B cell (primary cell): ENCODE data around the gene MAP3K5. TPM values are rescaled to one million over a fixed set of nuclear protein-coding genes. Genes with fewer than 3 reads are reported as not detected.

Experiments
- ATAC-seq: fragments of 200-7000 bp; cut with Tn5 transposase; one replicate; pipeline ENCODE4 v1.10.0; 2021; ENCODE audit warnings: low read depth, mild to moderate bottlenecking, moderate number of reproducible peaks, moderate library complexity
- CTCF ChIA-PET: fragments of 350-600 bp; sonication (Branson Sonifier 250); formaldehyde crosslinking; loops from one replicate; lab custom pipeline; 2021; ENCODE audit warnings: antibody characterized with exemption, inconsistent platforms; lab: Charles Lee
- POLR2A ChIA-PET: fragments of 350-600 bp; sonication (Branson Sonifier 250); formaldehyde crosslinking; loops from one replicate; lab custom pipeline; 2021; ENCODE audit warnings: antibody characterized with exemption; lab: Charles Lee
- DNase-seq: peaks from one replicate; pipeline ENCODE4 v3.0.0; 2013
- H2AFZ ChIP-seq: 2 replicates; pipeline ENCODE4 v1.6.1; 2012; ENCODE audit warnings: mild to moderate bottlenecking, low read depth, low read length; ENCODE audit not compliant: insufficient read depth, poor library complexity, severe bottlenecking
- H3K27ac ChIP-seq, 2 donors: 1 replicate in 1 of 2; 2 replicates in 1 of 2; pipeline ENCODE4 v1.5.1; 2012 to 2013; ENCODE audit warnings: low read length in 2 of 2, mild to moderate bottlenecking in 2 of 2, moderate library complexity in 1 of 2
- H3K27me3 ChIP-seq, 4 experiments: fragments of 200-600 bp in 1 of 4; sonication (generic) in 1 of 4; replicated peaks in 1 of 4; 1 replicate in 2 of 4; 2 replicates in 2 of 4; pipeline versions ENCODE4 v1.6.1 to v1.7.0; 2013 to 2016; ENCODE audit warnings: low read length in 3 of 4, mild to moderate bottlenecking in 2 of 4, mixed read lengths in 1 of 4, moderate library complexity in 1 of 4; ENCODE audit not compliant: insufficient read depth in 4 of 4, control insufficient read depth in 3 of 4; ENCODE audit errors: control extremely low read depth in 1 of 4
- H3K36me3 ChIP-seq, 2 experiments: replicated peaks in 1 of 2; 1 replicate in 1 of 2; 2 replicates in 1 of 2; pipeline versions ENCODE4 v1.6.1 to v1.7.1; 2013; ENCODE audit warnings: low read length in 1 of 2; ENCODE audit not compliant: insufficient read depth in 2 of 2, control insufficient read depth in 1 of 2; ENCODE audit errors: control extremely low read depth in 1 of 2, extremely low read depth in 1 of 2
- H3K4me1 ChIP-seq, 2 donors: fragments of 200-600 bp in 1 of 2; sonication (generic) in 1 of 2; 1 replicate in 1 of 2; 2 replicates in 1 of 2; pipeline versions ENCODE4 v1.5.1 to v1.6.1; 2013 to 2017; ENCODE audit warnings: low read length in 2 of 2; ENCODE audit not compliant: control insufficient read depth in 2 of 2, insufficient read depth in 2 of 2
- H3K4me2 ChIP-seq: replicated peaks from 2 replicates; pipeline ENCODE3; 2012; ENCODE audit warnings: mild to moderate bottlenecking, low read depth, low read length; ENCODE audit not compliant: poor library complexity, severe bottlenecking
- H3K4me3 ChIP-seq, 5 experiments: fragments of 200-600 bp in 1 of 5; sonication (generic) in 1 of 5; 1 replicate in 3 of 5; 2 replicates in 2 of 5; pipeline versions ENCODE4 v1.5.1 to v1.7.0; 2011 to 2016; ENCODE audit warnings: low read length in 4 of 5, mild to moderate bottlenecking in 4 of 5, low read depth in 2 of 5, control low read depth in 1 of 5, moderate library complexity in 1 of 5; ENCODE audit not compliant: insufficient read depth in 1 of 5; ENCODE audit errors: control extremely low read depth in 1 of 5, extremely low read depth in 1 of 5
- H3K79me2 ChIP-seq: fragments of 200-600 bp; sonication (generic); one replicate; pipeline ENCODE4 v1.6.0; 2016; ENCODE audit warnings: low read length; ENCODE audit not compliant: control insufficient read depth, insufficient read depth
- H3K9ac ChIP-seq: fragments of 200-600 bp; sonication (generic); 2 replicates; pipeline ENCODE4 v1.6.1; 2017; ENCODE audit warnings: mild to moderate bottlenecking, low read length, moderate library complexity
- H3K9me3 ChIP-seq, 3 donors: one replicate each; pipeline versions ENCODE4 v1.6.1 to v1.7.1; 2013; ENCODE audit warnings: low read length in 2 of 3; ENCODE audit not compliant: control insufficient read depth in 2 of 3, insufficient read depth in 1 of 3; ENCODE audit errors: control extremely low read depth in 1 of 3
- H4K20me1 ChIP-seq: 2 replicates; pipeline ENCODE4 v1.6.0; 2012; ENCODE audit warnings: mild to moderate bottlenecking, low read length; ENCODE audit not compliant: insufficient read depth, control insufficient read depth, poor library complexity, severe bottlenecking
- H3K27ac Mint-ChIP-seq: one replicate; pipeline ENCODE4 v1.8.0; 2021; ENCODE audit warnings: mixed read lengths
- H3K27me3 Mint-ChIP-seq: one replicate; pipeline ENCODE4 v1.8.0; 2021; ENCODE audit warnings: mixed read lengths
- H3K4me1 Mint-ChIP-seq: one replicate; pipeline ENCODE4 v1.8.0; 2021; ENCODE audit warnings: mixed read lengths
- H3K4me3 Mint-ChIP-seq: one replicate; pipeline ENCODE4 v1.8.0; 2021; ENCODE audit warnings: mixed read lengths
- H3K9me3 Mint-ChIP-seq: one replicate; pipeline ENCODE4 v1.8.0; 2022; ENCODE audit warnings: mixed read lengths; ENCODE audit not compliant: insufficient read depth
- EZH2 ChIP-seq: IDR thresholded peaks from 2 replicates; pipeline ENCODE4 v1.6.1; 2012; ENCODE audit warnings: borderline replicate concordance, low read depth, mild to moderate bottlenecking, moderate library complexity, low read length; ENCODE audit not compliant: insufficient read depth, poor library complexity, severe bottlenecking
- WGBS: methylation state at CpG from one replicate; pipeline ENCODE4 v1.1.5; 2013; ENCODE audit warnings: missing lambda C conversion rate; ENCODE audit not compliant: insufficient coverage; 5-methylcytosine and 5-hydroxymethylcytosine counted together
- intact Hi-C: fragments of 100-400 bp; cut with micrococcal nuclease; formaldehyde crosslinking; loops from one replicate; pipeline ENCODE4 v1.10.0; 2022
- polyA plus RNA-seq: library from polyadenylated mRNA; depleted of rRNA; stranded (reverse); fragments of >200 nt; gene quantifications from 2 replicates; pipeline ENCODE4 v1.2.3, GENCODE V29; 2012
- total RNA-seq, 2 donors: library from RNA; stranded (reverse); fragments of 120-200 nt in 1 of 2; gene quantifications; 1 replicate in 1 of 2; 2 replicates in 1 of 2; pipeline versions ENCODE4 v1.2.3 to v1.2.4, GENCODE V29; 2013 to 2022
- TF ChIP-seq, protein P1 (sequence below): fragments of 200-600 bp; IDR thresholded peaks from one replicate; pipeline ENCODE4 v1.8.0; 2022; ENCODE audit warnings: antibody characterized with exemption, mild to moderate bottlenecking

MAP3K5 gene
- total and polyA plus RNA-seq, 2 donors (not counting 1 experiment from before 2014, with no cell fraction given), result 5.7 to 34.1 TPM

DNA sequence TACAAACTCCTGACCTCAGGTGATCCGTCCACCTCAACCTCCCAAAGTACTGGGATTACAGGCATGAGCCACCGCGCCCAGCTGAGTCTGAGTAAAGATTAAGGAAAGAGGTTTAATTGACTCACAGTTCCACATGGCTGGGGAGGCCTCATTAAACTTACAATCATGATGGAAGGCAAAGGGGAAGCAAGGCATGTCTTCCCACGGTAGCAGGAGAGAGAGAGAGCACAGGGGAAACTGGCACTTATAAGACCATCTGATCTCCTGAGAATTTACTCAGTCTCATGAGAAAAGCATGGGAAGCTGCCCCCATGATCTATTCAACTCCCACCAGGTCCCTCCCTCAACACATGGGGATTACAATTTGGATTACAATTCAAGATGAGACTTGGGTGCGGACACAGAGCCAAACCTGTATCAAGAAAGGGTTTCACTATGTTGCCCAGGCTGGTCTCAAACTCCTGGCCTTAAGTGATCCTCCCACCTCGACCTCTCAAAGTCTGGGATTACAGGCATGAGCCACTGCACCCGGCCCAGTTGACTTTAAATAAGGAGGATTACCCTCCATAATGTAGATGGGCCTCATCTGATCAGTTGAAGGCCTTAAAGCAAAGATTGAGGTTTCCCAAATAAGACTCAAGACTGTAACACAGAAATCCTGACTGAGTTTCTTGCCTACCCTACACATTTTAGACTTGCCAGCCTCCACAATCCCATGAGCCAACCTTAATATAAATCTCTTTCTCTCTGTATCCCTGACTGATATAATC lies 17.0 kb upstream of the MAP3K5 start:
- Histone ChIP-seq H3K4me3 (no peak overlapping the region), H4K20me1 (no peaks in the 10 kb centered on the region), H3K27me3 (no peaks in the 10 kb centered on the region), H3K9me3 (peaks cover 0 to 6% (median 0%) of the 10 kb centered on the region in 3 donors), H3K27ac (no peak overlapping the region), H3K9ac (no peak overlapping the region), H3K4me1 (no peaks in the 10 kb centered on the region), H3K36me3 (no peaks in the 10 kb centered on the region), H3K4me2 (no peak overlapping the region), H3K79me2 (no peaks in the 10 kb centered on the region), H2AFZ (no peak overlapping the region)
- Mint-ChIP-seq H3K4me3 (no peak overlapping the region), H3K27ac (no peak overlapping the region), H3K4me1 (no peaks in the 10 kb centered on the region), H3K9me3 (no peaks in the 10 kb centered on the region), H3K27me3 (no peaks in the 10 kb centered on the region)
- ChIA-PET POLR2A (no interaction called here), CTCF (no interaction called here)
- WGBS, result 58% methylated on average over 2 of the region's 7 CpGs
- intact Hi-C loops, result no loop called here
- ATAC-seq, result no peak
- TF ChIP-seq EZH2, result no peak
- TF ChIP-seq, protein P1, sequence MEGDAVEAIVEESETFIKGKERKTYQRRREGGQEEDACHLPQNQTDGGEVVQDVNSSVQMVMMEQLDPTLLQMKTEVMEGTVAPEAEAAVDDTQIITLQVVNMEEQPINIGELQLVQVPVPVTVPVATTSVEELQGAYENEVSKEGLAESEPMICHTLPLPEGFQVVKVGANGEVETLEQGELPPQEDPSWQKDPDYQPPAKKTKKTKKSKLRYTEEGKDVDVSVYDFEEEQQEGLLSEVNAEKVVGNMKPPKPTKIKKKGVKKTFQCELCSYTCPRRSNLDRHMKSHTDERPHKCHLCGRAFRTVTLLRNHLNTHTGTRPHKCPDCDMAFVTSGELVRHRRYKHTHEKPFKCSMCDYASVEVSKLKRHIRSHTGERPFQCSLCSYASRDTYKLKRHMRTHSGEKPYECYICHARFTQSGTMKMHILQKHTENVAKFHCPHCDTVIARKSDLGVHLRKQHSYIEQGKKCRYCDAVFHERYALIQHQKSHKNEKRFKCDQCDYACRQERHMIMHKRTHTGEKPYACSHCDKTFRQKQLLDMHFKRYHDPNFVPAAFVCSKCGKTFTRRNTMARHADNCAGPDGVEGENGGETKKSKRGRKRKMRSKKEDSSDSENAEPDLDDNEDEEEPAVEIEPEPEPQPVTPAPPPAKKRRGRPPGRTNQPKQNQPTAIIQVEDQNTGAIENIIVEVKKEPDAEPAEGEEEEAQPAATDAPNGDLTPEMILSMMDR, result no peak
- DNase-seq, result no peak

GRCh38 chr6:136803608-136804007 lies 11.3 kb upstream of the MAP3K5 start:
- POLR2A ChIA-PET, result no interaction called here
- CTCF ChIA-PET, result interaction anchor here (1.5 to 3.5 kb wide), 2 partner anchors 11 to 160 kb away, joined by 4 to 16 read pairs; partner anchors contain the start of gene MAP3K5
- WGBS, result no CpG with 5 or more reads among the region's 1 CpG

More at GRCh38 chr6:136803608-136804007, 11.3 kb upstream of the MAP3K5 start:
- H3K27me3 Mint-ChIP-seq, result peaks cover 3% of the 10 kb centered on the region
- H3K4me1 Mint-ChIP-seq, result no peaks in the 10 kb centered on the region
- H3K36me3 ChIP-seq, result no peaks in the 10 kb centered on the region
- no peaks in the 10 kb centered on the region for H3K4me1 ChIP-seq
- H2AFZ ChIP-seq, result no peak overlapping the region
- intact Hi-C loops, result no loop called here
- ATAC-seq (no peak), DNase-seq (no peak)
- H3K79me2 ChIP-seq, result no peaks in the 10 kb centered on the region
- no peak overlapping the region for H3K27ac Mint-ChIP-seq
- peaks cover 0 to 5% (median 0%) of the 10 kb centered on the region in 4 experiments for H3K27me3 ChIP-seq
- H3K27ac ChIP-seq, result no peak overlapping the region
- peaks cover 0 to 12% (median 4%) of the 10 kb centered on the region in 3 donors for H3K9me3 ChIP-seq
- TF ChIP-seq, protein P1, result no peak
- no peak for TF ChIP-seq EZH2
- no peak overlapping the region for H3K4me3 Mint-ChIP-seq
- no peak overlapping the region for H3K4me2 ChIP-seq
- no peak overlapping the region for H3K4me3 ChIP-seq
- H3K9ac ChIP-seq, result no peak overlapping the region
- peaks cover 6% of the 10 kb centered on the region for H3K9me3 Mint-ChIP-seq
- no peaks in the 10 kb centered on the region for H4K20me1 ChIP-seq
